Keratinocyte (primary cell): Measurements from ENCODE around the gene AOX1. TPM values are rescaled to one million over a fixed set of nuclear protein-coding genes. Genes with fewer than 3 reads are reported as not detected.

Experiments used
- DNase-seq: peaks from one replicate; pipeline ENCODE4 v3.0.0-alpha.2; 2011; ENCODE audit warnings: low read depth, missing footprints, low spot score
- FAIRE-seq: peaks from 2 replicates; lab custom pipeline; 2011; peaks lifted over from hg19 to GRCh38; lab: Jason Lieb, UNC
- H2AFZ ChIP-seq: 2 replicates; pipeline ENCODE4 v1.6.0; 2012; ENCODE audit warnings: low read length, control low read depth, inconsistent platforms; ENCODE audit not compliant: control insufficient read depth
- H3K27ac ChIP-seq: 2 replicates; pipeline ENCODE4 v1.5.1; 2011; ENCODE audit warnings: low read length; ENCODE audit not compliant: control insufficient read depth, insufficient read depth
- H3K27me3 ChIP-seq: 3 replicates; pipeline ENCODE4 v1.6.0; 2011; ENCODE audit warnings: low read length; ENCODE audit not compliant: control insufficient read depth, insufficient read depth; ENCODE audit errors: extremely low read depth
- H3K36me3 ChIP-seq, 2 experiments: 2 replicates in 1 of 2; 3 replicates in 1 of 2; pipeline ENCODE4 v1.5.1; 2011; ENCODE audit warnings: low read length in 2 of 2, mild to moderate bottlenecking in 1 of 2; ENCODE audit not compliant: control insufficient read depth in 2 of 2, insufficient read depth in 2 of 2; ENCODE audit errors: extremely low read depth in 1 of 2
- H3K4me1 ChIP-seq: 3 replicates; pipeline ENCODE4 v1.5.1; 2011; ENCODE audit warnings: low read length; ENCODE audit not compliant: control insufficient read depth, insufficient read depth; ENCODE audit errors: extremely low read depth
- H3K4me2 ChIP-seq: 3 replicates; pipeline ENCODE4 v1.6.0; 2011; ENCODE audit warnings: low read depth, low read length; ENCODE audit not compliant: control insufficient read depth, insufficient read depth; ENCODE audit errors: extremely low read depth
- H3K4me3 ChIP-seq, 3 experiments: fragments of 200-600 bp in 1 of 3; sonication (generic) in 1 of 3; 2 replicates in 2 of 3; 3 replicates in 1 of 3; pipeline ENCODE4 v1.5.1; 2011 to 2016; ENCODE audit warnings: low read length in 3 of 3, mild to moderate bottlenecking in 3 of 3, control low read depth in 2 of 3, inconsistent platforms in 1 of 3, low read depth in 1 of 3, mixed read lengths in 1 of 3, mixed run types in 1 of 3, moderate library complexity in 1 of 3; ENCODE audit not compliant: control insufficient read depth in 2 of 3, insufficient read depth in 2 of 3; ENCODE audit errors: extremely low read depth in 1 of 3
- H3K79me2 ChIP-seq: 2 replicates; pipeline ENCODE4 v1.6.0; 2012; ENCODE audit warnings: low read length; ENCODE audit not compliant: control insufficient read depth, insufficient read depth
- H3K9ac ChIP-seq: 3 replicates; pipeline ENCODE4 v1.6.0; 2011; ENCODE audit warnings: low read length; ENCODE audit not compliant: control insufficient read depth, insufficient read depth; ENCODE audit errors: extremely low read depth
- H3K9me1 ChIP-seq: 3 replicates; pipeline ENCODE4 v1.6.0; 2011; ENCODE audit warnings: low read length; ENCODE audit not compliant: control insufficient read depth, insufficient read depth; ENCODE audit errors: extremely low read depth
- H3K9me3 ChIP-seq: 2 replicates; pipeline ENCODE4 v1.5.1; 2012; ENCODE audit warnings: low read depth, low read length; ENCODE audit not compliant: control insufficient read depth
- H4K20me1 ChIP-seq: 3 replicates; pipeline ENCODE4 v1.6.0; 2011; ENCODE audit warnings: low read length; ENCODE audit not compliant: control insufficient read depth, insufficient read depth; ENCODE audit errors: extremely low read depth
- EZH2 ChIP-seq: IDR thresholded peaks from one replicate; pipeline ENCODE4 v1.6.1; 2012; ENCODE audit warnings: inconsistent platforms, mild to moderate bottlenecking, low read length, moderate library complexity
- dilution Hi-C: fragments of 300-500 bp; cut with MboI; formaldehyde crosslinking; loops from one replicate; pipeline ENCODE4 v1.7.0; 2020; ENCODE audit warnings: low sequenced_read_pairs; ENCODE audit not compliant: extremely low pct_ligation_motif_present
- polyA plus RNA-seq, 5 experiments: library from polyadenylated mRNA; depleted of rRNA in 3 of 5; stranded (reverse) in 3 of 5; stranded (forward) in 1 of 5; unstranded in 1 of 5; fragments of >200 nt; gene quantifications; 1 replicate in 1 of 5; 2 replicates in 3 of 5; 3 replicates in 1 of 5; pipeline versions ENCODE4 v1.2.1 to v1.2.3, GENCODE V29; 2011 to 2012; ENCODE audit warnings: missing spikeins in 2 of 5, low read depth in 1 of 5, low replicate concordance in 1 of 5
- TF ChIP-seq, protein P1 (sequence below), 3 experiments: IDR thresholded peaks in 1 of 3; conservative IDR thresholded peaks in 1 of 3; optimal IDR thresholded peaks in 1 of 3; 2 replicates in 2 of 3; 3 replicates in 1 of 3; pipeline versions ENCODE3 to v1.5.1; 2011; ENCODE audit warnings: low read length in 3 of 3, mild to moderate bottlenecking in 3 of 3, moderate library complexity in 2 of 3, control low read depth in 1 of 3, inconsistent platforms in 1 of 3; ENCODE audit not compliant: insufficient read depth in 2 of 3; ENCODE audit errors: extremely low read depth in 1 of 3

Gene AOX1
- polyA plus RNA-seq, 1 donor (not counting 4 experiments of a cell fraction or from before 2014, with no cell fraction given): 12.2 TPM

DNA sequence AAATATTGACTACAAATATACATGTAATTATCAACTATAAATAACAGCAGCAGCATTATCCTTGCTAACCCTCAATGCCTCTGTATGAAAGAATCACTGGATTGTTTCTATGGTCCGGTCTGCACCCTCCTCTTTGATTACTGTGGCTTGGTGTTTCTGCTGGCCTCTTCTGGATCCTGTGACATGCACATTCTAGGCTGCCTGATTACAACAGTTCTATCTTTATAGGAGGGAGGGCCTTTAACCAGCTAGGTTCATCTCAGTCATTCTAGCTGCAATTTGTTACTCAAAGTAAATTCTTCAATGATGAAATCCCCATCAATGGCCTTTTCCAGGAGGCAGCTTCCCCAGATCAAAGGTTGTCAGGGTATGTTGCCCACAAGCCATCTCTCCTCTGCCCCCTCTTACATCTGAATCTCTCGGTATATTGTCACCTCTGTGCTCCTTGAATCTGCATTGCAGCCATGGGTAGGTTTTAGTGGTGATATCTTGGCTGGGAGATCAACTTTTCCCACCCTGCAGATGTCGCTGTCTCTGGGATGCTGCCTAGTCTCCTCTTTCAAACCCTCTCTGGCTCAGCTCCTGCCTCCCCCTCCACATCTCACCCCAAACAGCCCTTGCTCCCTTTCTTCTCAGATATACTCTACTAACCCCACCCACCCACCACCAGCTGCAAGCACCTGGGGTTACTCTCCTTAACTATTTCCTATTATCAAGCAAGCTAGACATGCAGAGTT, 119.7 kb downstream of the AOX1 start:
- Histone ChIP-seq H3K36me3 (no peaks in the 10 kb centered on the region), H3K9me1 (no peaks in the 10 kb centered on the region), H3K4me1 (no peaks in the 10 kb centered on the region), H3K79me2 (no peaks in the 10 kb centered on the region), H3K9me3 (no peaks in the 10 kb centered on the region), H3K27ac (no peak overlapping the region), H3K4me2 (no peak overlapping the region), H3K9ac (no peak overlapping the region), H3K4me3 (no peak overlapping the region), H2AFZ (no peak overlapping the region), H3K27me3 (no peaks in the 10 kb centered on the region), H4K20me1 (no peaks in the 10 kb centered on the region)
- dilution Hi-C loops: no loop called here
- FAIRE-seq (no peak), DNase-seq (no peak)
- TF ChIP-seq, protein P1, sequence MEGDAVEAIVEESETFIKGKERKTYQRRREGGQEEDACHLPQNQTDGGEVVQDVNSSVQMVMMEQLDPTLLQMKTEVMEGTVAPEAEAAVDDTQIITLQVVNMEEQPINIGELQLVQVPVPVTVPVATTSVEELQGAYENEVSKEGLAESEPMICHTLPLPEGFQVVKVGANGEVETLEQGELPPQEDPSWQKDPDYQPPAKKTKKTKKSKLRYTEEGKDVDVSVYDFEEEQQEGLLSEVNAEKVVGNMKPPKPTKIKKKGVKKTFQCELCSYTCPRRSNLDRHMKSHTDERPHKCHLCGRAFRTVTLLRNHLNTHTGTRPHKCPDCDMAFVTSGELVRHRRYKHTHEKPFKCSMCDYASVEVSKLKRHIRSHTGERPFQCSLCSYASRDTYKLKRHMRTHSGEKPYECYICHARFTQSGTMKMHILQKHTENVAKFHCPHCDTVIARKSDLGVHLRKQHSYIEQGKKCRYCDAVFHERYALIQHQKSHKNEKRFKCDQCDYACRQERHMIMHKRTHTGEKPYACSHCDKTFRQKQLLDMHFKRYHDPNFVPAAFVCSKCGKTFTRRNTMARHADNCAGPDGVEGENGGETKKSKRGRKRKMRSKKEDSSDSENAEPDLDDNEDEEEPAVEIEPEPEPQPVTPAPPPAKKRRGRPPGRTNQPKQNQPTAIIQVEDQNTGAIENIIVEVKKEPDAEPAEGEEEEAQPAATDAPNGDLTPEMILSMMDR (optimal IDR thresholded peaks at IDR 0.05 in 1 of 3, IDR thresholded peaks at IDR 0.05 in 1 of 3, conservative IDR thresholded peaks at IDR 0.05 in 1 of 3; ENCODE audit: extremely low read depth in 1 of 3, insufficient read depth in 2 of 3, low read length in 3 of 3): peak in 2 of 3 experiments; percentile 26 to 47
- TF ChIP-seq EZH2: no peak

DNA sequence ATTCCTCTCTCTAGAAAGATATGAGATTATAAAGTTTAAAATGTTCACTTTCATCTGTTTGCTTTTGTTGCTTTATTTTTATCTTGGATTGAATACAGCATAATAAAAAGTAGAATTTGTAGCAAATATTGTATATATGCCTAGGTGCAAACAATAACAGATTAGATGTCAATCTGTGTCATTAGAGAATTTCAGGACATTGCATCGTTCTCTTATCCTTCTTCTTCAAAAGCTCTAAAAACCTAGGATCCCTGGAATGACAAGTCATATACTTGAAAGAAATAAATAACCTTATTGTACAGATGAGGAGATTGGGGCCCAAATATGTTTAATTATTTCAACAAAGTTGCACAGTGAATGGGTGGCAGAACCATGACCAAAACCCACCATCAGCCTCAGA, 123.1 kb downstream of the AOX1 start:
- TF ChIP-seq, protein P1 (optimal IDR thresholded peaks at IDR 0.05 in 1 of 3, IDR thresholded peaks at IDR 0.05 in 1 of 3, conservative IDR thresholded peaks at IDR 0.05 in 1 of 3; ENCODE audit: extremely low read depth in 1 of 3, insufficient read depth in 2 of 3, low read length in 3 of 3): no peak
- TF ChIP-seq EZH2: no peak
- DNase-seq: no peak

More for the DNA sequence above, 123.1 kb downstream of the AOX1 start:
- H3K4me1 ChIP-seq: peaks cover 9% of the 10 kb centered on the region
- no peak overlapping the region for H3K4me3 ChIP-seq
- H4K20me1 ChIP-seq: no peaks in the 10 kb centered on the region
- no peak for FAIRE-seq
- H3K4me2 ChIP-seq: no peak overlapping the region
- no peaks in the 10 kb centered on the region for H3K36me3 ChIP-seq
- no peak overlapping the region for H3K9ac ChIP-seq
- H3K27ac ChIP-seq: no peak overlapping the region
- H3K79me2 ChIP-seq: no peaks in the 10 kb centered on the region
- H3K27me3 ChIP-seq: no peaks in the 10 kb centered on the region
- no peaks in the 10 kb centered on the region for H3K9me3 ChIP-seq
- H3K9me1 ChIP-seq: no peaks in the 10 kb centered on the region
- dilution Hi-C loops: no loop called here
- H2AFZ ChIP-seq: no peak overlapping the region
